Pancreas (tissue), 10 donors: ENCODE results near the gene RIC8B. TPM values are rescaled to one million over a fixed set of nuclear protein-coding genes. Genes with fewer than 3 reads are reported as not detected.
A peak's percentile ranks its signal among the peaks of the same experiment; 100 is the strongest.

Experiments
- ATAC-seq, 4 donors: fragments of 200-7000 bp; cut with Tn5 transposase; one replicate each; pipeline versions ENCODE4 v1.8.0 to v1.9.1; 2020; ENCODE audit warnings: mild to moderate bottlenecking in 4 of 4, moderate library complexity in 4 of 4
- DNase-seq, 6 donors: peaks; one replicate each; pipeline ENCODE4 v3.0.0-alpha.2; 2020
- FAIRE-seq: peaks from 2 replicates; lab custom pipeline; 2012; peaks lifted over from hg19 to GRCh38; lab: Jason Lieb, UNC
- H3K27ac ChIP-seq, 4 donors: fragments of 200-600 bp; sonication (generic); 1 replicate in 3 of 4; 2 replicates in 1 of 4; pipeline versions ENCODE4 v1.5.0 to v1.8.0; 2020
- H3K27me3 ChIP-seq, 4 donors: fragments of 200-600 bp; one replicate each; pipeline ENCODE4 v1.8.0; 2021
- H3K36me3 ChIP-seq, 3 donors: fragments of 200-600 bp; sonication (generic) in 1 of 3; one replicate each; pipeline versions ENCODE4 v1.5.0 to v1.8.0; 2020 to 2021
- H3K4me1 ChIP-seq, 3 donors: fragments of 200-600 bp; one replicate each; pipeline ENCODE4 v1.8.0; 2021
- H3K4me3 ChIP-seq, 4 donors: fragments of 200-600 bp; sonication (generic) in 2 of 4; one replicate each; pipeline versions ENCODE4 v1.5.0 to v1.8.0; 2020 to 2021
- H3K9me3 ChIP-seq, 4 donors: fragments of 200-600 bp; one replicate each; pipeline ENCODE4 v1.8.0; 2021
- CTCF ChIP-seq, 4 donors: fragments of 200-600 bp; sonication (generic) in 3 of 4; IDR thresholded peaks; one replicate each; pipeline versions ENCODE4 v1.5.0 to v1.8.0; 2021; ENCODE audit warnings: antibody characterized with exemption in 4 of 4
- WGBS, 2 donors: extraction: QIAGEN DNeasy Blood & Tissue Kit; methylation state at CpG; one replicate each; pipeline ENCODE4 v1.1.7; 2013; 5-methylcytosine and 5-hydroxymethylcytosine counted together
- intact Hi-C, 3 donors: fragments of 100-400 bp; cut with DNase I; formaldehyde crosslinking; loops; one replicate each; pipeline versions ENCODE4 v1.11.1 to v1.14.2; 2022
- polyA plus RNA-seq, 2 donors: library from polyadenylated mRNA; stranded (reverse); fragments of 200-250 nt; gene quantifications; one replicate each; pipeline ENCODE4 v1.2.3, GENCODE V29; 2013
- total RNA-seq, 6 donors: library from RNA; stranded (reverse); fragmentation: NEBNext Ultra II Directional in 4 of 6; extraction: Animal tissue kit (Norgen Biotek cat#: 25700) in 4 of 6; gene quantifications; one replicate each; pipeline versions ENCODE4 v1.2.1 to v1.2.4, GENCODE V29; 2021 to 2023
- donor health status: healthy with polysubstance abuse.
- donor health status: DM: no; HTN: no; CAD: no; lungs with moderate emphysema.
- donor health status: DM: no; HTN: no; CAD: no.
- donor health status: control.
- donor health status: control.
- donor health status: Bipolar disorder and iron deficiency.
- donor health status: DM: yes; HTN: yes; CAD: no.
- donor health status: DM: no; HTN: no; CAD: no.
- donor health status: DM: no; HTN: no; CAD: no.
- donor health status: DM: yes; HTN: yes; CAD: no.

Gene RIC8B
- total and polyA plus RNA-seq, 8 donors: 5.3 to 17.5 (median 9.8) TPM

GRCh38 chr12:106733660-106734059 is 40.8 kb upstream of the RIC8B start:
- DNase-seq (no peak), ATAC-seq (no peak), FAIRE-seq (no peak)
- H3K27me3 ChIP-seq: no peaks in the 10 kb centered on the region
- H3K36me3 ChIP-seq: no peaks in the 10 kb centered on the region
- TF ChIP-seq CTCF (IDR thresholded peaks at IDR 0.05): no peak
- no peak overlapping the region for H3K4me3 ChIP-seq
- intact Hi-C loops: no loop called here
- WGBS, 2 donors: 83% methylated on average over 4 of the region's 4 CpGs
- no peaks in the 10 kb centered on the region for H3K4me1 ChIP-seq
- H3K27ac ChIP-seq: no peak overlapping the region
- no peaks in the 10 kb centered on the region for H3K9me3 ChIP-seq

- Histone ChIP-seq H3K36me3 (no peaks in the 10 kb centered on the region), H3K9me3 (no peaks in the 10 kb centered on the region), H3K27ac (no peak overlapping the region), H3K4me3 (no peak overlapping the region), H3K27me3 (no peaks in the 10 kb centered on the region), H3K4me1 (peaks cover 0 to 8% (median 6%) of the 10 kb centered on the region in 3 donors)
- DNase-seq (no peak), ATAC-seq (no peak), FAIRE-seq (no peak)
- 52 to 63% methylated on average over 9 of the region's 9 CpGs for WGBS, 2 donors
- TF ChIP-seq CTCF (IDR thresholded peaks at IDR 0.05): no peak
- intact Hi-C loops: no loop called here
Measured at GRCh38 chr12:106736051-106736957, 38.2 kb upstream of the RIC8B start.

GRCh38 chr12:106739318-106739717 is 35.2 kb upstream of the RIC8B start:
- FAIRE-seq (no peak), DNase-seq (no peak), ATAC-seq (peak; percentile 82 to 89 (median 87))
- H3K27me3 ChIP-seq: no peaks in the 10 kb centered on the region
- no peaks in the 10 kb centered on the region for H3K36me3 ChIP-seq
- TF ChIP-seq CTCF (IDR thresholded peaks at IDR 0.05): no peak
- 9 to 17% methylated on average over 4 of the region's 4 CpGs for WGBS, 2 donors
- peaks cover 0 to 8% (median 6%) of the 10 kb centered on the region in 3 donors for H3K4me1 ChIP-seq
- H3K27ac ChIP-seq: peak overlapping the region in 2 of 4 donors; percentile 7 to 14
- H3K9me3 ChIP-seq: no peaks in the 10 kb centered on the region
- intact Hi-C loops: no loop called here
- H3K4me3 ChIP-seq: no peak overlapping the region

- Histone ChIP-seq H3K36me3 (no peaks in the 10 kb centered on the region), H3K27me3 (no peaks in the 10 kb centered on the region), H3K4me3 (no peak overlapping the region), H3K27ac (peak overlapping the region in 2 of 4 donors; percentile 7 to 14), H3K9me3 (no peaks in the 10 kb centered on the region), H3K4me1 (peaks cover 0 to 8% (median 6%) of the 10 kb centered on the region in 3 donors)
- no peak for DNase-seq
- intact Hi-C loops: no loop called here
- WGBS, 2 donors: 56 to 59% methylated on average over 10 of the region's 10 CpGs
- peak in 2 of 4 donors; percentile 57 for ATAC-seq
- no peak for FAIRE-seq
- TF ChIP-seq CTCF (IDR thresholded peaks at IDR 0.05): no peak
Measured at GRCh38 chr12:106739815-106740530, 34.5 kb upstream of the RIC8B start.
